Measurements from ENCODE around the gene ACBD6.

- no peak for TF ChIP-seq POLR2A (IDR thresholded peaks at IDR 0.05; ENCODE audit: low read depth, low read length)
- TF ChIP-seq POLR2AphosphoS5 (IDR thresholded peaks at IDR 0.05; ENCODE audit: low read depth, low read length), result no peak
These were observed 464 bp downstream of the ACBD6 start for GRCh38 chr1:180501865-180502360.

Data from GM12892 (cell line).